Fibroblast of skin of left quadriceps (primary cell): Measurements from ENCODE around the gene CERK.
A peak's percentile ranks its signal among the peaks of the same experiment; 100 is the strongest.

Experiments
- DNase-seq, 2 experiments: peaks; one replicate each; pipeline ENCODE4 v3.0.0-alpha.2; 2013; ENCODE audit warnings: low read depth in 2 of 2

Gene CERK

DNA sequence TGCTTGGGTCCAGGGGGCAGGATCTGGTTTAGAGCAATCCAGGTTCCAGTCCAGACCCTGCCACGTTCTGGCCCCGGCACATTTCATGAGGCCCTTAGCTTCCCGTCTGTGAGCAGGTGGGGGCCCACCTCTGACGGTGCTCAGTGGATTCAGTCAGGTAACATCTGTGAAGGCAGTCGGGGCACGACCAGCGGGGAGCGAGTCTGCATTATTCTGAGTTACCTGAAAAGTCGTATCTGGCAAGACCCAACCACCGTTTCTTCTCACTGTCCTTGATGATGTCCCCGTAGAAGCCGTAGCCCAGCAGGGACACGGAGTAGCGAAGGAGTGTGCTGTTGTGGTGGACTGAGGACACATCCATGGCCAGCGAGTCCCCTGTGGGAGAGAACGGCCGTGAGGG is 39.0 kb downstream of the CERK start:
- no peak for DNase-seq

DNA sequence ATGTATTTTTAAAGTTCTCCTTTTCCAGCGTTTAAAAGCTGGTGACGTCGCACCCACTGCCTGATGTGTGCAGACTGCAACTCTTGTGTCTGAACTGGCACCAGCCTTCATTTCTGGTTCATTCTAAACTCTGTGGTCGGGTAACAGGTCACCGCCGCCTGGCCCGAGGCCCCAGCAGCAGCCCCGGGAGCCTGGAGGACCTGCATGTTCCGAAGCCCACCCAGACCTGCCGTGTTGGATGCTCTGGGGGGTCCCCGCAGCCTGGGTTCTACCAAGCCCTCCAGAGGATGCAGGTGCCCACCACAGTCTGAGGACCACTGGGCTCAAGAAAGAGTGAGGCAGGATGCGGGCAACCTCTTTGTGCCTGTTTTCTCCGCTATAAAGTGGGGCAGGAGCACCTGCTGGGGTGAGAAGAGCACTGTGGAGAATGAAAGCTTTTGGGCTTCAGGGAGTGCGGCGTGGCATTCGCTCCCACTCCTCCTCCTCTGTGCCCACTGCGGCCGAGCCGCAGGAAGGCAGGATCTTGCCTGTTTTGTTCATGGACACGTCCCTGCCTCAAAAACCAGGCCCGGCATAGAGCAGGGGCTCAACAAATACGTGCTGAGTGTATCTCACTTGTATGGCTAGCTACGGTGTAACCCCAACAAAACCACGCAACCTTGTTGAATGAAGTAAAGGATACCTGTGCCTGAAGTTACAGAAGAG is 40.1 kb downstream of the CERK start:
- no peak for DNase-seq

DNA sequence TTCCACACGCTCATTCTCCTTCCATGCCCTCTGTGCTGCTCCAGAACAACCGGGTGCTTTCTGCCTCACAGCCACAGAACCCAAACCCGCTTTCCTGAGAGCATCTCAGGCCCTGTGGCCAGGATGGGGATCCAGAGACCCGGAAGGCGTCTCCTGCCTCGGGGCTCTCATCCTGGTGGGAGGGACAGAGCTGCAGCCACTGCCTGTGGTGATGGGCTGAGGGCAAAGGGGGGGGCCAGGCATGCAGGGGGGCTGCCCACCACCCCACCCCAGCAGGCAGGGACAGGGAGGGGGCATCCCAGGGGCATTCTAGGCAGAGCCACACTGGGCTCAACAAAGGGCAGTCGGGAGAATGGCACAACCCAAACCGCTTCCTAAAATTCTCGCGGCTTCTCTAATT is 41.4 kb downstream of the CERK start:
- DNase-seq = no peak

DNA sequence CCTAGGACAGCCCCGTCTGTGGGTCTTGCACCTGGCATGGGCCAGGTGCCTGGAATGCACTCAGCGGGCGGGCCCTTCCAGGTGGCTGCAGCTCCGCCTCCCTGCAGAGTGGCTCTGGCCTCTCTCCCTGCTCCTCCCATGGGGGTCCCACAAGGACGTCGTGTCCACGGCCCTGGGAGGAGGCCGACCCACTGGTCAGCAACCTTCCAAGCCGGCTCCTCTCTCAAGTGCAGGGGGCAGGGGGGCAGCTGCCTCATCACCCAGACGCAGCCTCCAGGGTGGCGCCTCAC is 41.9 kb downstream of the CERK start:
- DNase-seq = no peak

DNA sequence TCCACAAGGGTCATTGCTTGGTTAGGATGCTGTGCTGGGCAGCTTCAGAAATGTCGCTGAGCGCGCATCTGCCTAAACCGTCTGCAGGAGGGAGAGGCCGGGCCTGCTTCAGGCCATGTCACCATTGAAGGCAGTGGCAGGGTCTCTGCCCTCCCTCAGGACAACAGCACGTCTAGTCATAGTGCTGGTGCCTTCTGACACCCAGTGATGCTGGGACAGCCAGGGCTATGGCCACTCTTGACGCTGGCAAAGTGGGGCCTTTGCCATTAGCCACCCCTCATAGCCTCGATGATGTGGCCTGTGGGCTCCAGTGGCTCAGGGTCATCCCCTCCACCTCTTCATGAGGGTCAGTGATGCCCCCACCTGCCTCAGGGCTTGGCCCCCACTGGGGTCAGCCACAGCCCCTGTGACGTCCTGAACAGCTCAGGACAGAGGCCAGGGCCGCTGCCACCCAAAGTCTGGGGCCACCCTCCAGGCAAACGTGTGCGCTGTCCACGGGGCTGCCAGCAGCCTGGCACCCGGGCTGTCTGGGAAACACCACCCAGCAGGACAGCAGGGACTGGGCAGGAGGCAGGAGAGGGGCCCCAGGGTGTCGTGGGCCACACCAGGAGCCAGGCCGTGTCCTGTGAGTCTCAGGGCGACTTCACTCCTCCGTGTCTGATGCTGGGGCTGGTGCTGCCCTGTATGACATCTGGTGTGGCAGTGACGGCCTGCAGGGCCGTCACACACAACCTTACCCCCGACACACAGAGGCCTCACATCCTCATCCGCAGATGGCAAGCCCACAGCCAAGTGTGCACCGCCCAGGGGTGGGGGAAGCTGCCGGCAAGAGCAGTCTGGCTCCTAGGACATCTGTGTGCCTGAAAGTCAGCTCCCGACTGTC is 42.5 kb downstream of the CERK start:
- DNase-seq = no peak

DNA sequence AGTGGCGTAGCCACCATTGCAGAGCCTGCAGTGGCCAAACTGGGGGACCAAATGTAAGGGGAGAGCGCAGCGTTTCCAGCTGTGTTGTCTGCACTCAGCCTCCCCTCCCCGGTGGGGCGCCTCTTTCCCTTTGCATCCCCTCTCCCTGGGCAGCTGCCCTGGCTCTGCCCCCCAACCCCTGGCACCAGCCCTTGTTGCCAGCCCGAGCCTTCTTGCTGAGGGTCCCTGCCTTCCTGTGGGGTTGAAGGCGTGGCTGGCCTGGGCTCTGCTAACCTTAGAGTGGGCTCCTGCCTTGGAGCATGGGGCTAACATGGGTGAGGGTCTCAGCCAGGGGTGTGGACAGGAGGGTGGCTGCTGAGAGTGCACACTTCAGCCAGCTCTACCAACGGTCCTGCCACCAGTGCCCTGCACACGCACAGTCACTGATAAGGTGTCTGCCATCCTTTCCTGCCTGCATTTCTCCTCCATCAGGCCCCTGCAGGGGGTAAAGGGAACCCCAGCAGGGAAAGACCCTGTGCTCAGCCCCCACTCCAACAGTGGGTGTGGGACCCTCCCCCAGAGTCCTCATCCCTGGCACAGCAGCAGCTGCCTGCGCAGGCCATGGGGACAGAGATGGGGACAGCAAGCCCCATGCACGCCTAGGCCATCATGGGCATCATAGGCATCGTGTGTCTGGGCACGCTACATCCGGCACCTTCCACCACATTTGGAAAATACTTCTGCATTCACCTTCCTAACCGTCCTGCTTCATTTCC is 43.5 kb downstream of the CERK start:
- DNase-seq = no peak

DNA sequence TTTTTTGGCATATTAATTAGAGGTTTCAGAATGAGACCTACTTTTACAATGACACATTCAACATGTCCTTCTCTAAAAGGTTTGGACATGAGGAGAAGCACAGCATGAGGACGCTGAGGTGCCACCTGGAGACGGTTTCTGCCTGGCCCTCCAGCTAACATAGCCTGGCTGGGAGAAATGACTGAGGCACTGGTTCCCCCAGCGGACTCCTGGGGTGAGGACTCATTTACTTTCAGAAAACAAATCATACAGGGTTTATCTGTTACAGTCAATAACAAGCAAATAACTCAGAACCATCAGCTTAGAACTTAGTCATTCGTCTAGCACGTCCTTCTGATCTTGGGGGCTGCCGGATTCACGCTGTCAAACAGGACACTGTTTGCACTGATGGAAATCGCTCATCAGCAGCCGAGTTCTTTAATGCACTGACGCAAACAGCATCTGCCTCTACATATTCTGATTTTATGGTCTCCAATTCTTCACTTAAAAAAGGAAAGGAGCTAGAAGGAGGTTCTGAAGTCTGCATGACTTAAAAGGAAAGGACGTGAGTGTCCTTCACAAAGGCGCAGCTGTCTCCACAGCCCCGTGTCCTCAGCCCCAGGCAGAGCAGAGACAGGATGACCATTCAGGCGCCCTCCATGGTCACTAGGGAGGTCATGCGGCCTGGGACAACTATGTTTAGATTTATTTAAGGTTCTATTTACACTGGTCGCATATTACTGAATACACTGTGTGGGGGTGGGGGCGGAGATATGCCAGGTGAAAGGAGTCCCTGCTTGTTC is 44.2 kb downstream of the CERK start:
- no peak for DNase-seq

DNA sequence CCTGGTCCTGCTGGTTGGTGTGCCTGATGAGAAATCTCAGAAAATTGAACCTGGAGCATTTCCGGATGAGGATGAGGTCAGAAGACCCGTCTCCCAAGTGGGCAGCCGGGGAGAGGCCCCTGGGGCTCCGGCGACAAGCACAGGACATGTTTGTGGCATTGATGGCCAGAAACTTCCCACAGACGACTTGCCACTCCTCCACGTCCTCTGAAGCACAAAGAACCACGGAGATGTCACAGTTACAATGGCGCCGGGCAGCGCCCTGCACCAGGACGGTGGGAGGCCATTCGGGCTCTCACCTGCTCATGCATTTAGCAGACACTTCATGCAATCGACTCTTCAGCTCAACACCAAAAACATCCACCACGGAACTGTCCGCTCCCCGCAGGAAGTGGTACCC is 46.5 kb downstream of the CERK start:
- no peak for DNase-seq

DNA sequence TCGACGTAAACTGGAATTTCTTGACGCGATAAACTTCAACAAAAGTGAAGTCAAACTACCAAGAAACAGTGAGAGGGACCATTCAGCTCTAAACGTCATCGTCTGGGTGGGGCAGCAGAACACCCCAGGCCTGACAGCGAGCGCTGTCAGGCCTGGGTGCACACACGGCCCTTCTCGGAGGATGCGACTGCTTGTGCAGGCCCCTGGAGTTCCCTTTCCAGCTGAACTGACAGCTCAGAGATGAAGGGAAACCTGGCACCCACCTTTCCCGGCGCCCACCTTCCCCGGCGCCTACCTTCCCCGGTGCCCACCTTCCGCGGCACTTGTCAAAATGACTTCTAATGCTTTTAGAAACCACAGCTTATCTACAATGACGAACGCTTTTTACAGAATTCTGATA is 47.9 kb downstream of the CERK start:
- DNase-seq = no peak

DNA sequence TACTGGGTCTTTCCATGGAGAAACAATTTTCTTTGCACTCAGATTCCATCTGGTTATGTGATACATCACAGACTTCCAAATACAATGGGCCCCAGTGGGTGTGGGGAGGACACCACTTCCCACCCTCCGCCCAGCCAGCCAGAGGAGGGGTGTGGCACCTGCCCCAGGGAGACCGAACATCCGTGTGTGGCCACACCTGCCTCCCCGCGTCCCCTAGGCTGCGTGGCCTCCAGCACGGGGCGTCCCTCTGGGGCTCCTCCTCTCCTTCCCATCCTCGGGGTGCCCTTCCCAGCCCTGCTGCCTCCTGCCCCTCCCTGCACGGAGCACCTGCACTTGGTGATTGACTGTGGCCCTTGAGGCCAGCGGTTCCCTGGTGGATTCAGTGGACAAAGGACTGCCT is 49.1 kb downstream of the CERK start:
- DNase-seq = no peak

DNA sequence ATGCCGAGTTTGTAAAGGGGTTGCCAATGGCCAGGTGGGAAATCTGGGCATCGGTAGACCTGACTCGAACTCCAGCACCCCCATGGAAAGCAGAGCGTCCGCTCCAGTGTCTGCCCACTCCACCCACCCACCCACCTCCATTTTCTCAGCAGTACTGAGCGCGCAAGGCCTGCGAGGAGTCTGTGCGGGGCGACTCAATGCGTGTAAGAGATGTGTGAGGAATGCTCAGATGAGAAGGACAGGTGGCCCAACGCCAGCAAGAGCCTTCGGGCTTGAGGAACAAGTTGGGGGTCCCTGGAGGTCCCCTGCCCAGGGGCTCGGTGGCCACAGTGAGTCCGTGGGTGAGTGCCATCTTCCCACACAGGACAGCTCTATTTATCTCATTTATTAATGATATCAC is 50.6 kb downstream of the CERK start:
- DNase-seq = no peak

DNA sequence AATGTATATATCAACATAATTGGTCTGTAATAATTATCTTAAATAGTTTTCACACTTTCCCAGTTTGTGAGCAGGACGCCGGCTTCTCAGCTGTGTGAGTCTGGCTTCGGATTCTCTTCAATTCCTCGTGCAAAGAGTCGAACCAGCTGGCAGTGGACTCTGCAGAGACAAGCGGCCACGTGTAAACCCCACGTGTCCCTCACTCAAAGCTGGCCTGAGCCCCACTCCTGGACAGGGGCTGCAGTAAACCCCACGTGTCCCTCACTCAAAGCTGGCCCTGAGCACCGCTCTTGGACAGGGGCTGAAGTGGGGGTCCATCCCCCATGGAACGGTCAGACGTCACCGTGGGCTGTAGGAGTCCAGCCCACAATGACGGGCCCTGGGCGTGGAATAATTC is 51.0 kb downstream of the CERK start:
- no peak for DNase-seq

DNA sequence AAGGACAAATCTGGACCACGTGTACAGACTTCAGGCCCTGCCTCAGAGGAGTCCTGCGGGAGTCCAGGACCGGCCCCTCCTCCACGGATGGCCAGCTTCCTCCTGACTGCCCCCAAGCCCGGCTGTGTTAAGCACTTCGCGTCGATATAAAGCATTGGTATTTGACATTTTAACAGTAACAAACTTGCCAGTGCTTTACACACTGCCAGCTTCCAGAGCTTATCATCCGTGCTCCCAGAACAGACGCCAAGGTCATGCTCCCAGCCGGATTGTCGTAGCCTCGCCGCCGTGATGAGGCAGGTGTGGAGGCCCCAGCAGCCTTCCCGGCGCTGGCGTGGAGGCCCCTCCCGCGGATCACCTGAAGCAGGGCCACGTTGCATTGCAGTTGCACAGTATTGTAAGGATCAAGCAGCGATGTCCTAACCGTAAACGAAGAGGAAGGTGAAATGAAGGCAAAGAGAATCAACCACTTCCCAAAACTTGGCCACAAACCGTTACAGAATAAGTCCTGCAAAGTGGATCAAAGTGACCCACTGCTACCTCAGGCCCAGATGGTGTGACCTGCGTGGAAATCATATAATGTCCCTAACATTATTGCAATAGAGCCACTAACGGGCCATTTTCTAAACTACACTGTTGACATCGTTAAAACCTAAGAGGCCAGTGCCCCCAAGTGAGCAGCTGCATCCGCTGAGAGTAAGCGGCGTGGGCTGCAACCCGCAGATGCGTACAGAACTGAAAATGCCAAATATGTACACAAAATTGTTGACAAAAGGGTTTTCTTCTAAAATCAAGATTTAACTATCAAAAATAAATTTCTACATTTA is 51.6 kb downstream of the CERK start:
- no peak for DNase-seq

DNA sequence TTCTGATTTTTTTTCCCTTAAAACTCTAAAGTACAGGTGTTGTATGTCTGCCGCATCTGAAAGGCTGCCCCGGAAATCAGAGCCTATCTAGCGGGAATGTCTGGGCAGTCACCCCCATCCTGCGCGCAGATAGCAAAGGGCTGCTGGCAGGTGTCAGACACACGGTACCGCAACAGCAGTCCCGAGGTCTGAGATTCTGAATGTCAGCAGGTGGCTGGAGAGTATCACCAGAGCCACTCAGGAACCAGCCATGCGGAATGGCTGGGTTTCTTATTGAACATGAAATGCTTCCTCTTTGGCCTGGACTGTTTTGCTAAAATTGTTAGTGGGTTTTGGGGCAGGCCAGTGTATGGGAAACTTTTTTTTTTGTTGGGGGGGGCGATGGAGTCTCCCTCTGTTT is 53.3 kb downstream of the CERK start:
- no peak for DNase-seq

DNA sequence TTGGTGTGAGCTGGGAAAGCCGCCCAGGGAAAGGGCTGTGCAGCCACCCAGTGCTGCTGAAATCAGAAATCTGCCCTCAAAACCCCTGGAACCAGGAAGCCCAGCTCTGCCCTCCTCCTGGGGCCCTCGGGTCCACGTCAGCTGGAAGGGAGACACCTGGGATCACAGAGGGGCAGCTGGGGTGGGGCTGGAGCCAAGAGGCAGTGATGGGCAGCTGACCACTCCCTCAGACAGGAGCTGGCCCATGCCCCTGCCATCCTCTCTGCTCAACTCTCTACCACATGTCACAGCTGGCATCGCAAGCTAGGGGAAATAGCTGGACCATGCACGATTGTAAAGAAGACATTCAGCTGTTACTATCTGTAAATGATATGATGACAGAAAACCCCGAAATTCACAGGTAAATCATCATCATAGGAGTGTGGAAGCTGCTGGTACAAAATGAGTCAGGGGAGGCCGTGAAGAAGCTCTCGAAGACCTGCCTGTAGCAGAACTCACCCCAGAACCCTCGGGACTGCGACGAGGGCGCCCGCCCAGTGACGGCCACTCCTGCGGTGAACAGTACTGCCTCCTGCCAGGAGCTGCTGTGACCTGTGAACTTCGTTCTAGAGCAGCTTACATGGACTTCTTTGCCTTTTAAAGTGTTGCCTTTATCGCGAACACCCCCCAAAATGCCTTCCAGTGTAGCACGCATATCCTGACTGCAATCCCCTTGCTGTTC is 55.9 kb downstream of the CERK start:
- DNase-seq = no peak

DNA sequence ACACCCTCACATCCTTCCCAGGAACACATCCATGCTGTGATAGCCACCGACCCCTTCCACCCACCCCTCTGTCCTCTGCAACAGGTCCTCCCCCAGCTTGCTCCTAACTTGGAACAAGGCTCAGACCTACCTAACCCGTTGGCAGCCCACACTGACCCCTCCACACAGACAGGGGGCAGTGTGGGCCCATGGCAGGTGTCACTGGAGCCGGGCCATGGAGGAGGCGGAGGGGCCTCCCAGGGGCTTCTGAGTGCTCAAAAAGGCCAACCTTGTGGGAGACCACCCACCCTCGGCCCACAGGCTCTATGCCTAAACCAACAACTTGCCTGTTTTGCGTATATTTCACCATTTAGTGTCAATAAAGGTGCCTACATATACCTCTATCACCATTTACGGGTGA is 57.0 kb downstream of the CERK start:
- DNase-seq = no peak

DNA sequence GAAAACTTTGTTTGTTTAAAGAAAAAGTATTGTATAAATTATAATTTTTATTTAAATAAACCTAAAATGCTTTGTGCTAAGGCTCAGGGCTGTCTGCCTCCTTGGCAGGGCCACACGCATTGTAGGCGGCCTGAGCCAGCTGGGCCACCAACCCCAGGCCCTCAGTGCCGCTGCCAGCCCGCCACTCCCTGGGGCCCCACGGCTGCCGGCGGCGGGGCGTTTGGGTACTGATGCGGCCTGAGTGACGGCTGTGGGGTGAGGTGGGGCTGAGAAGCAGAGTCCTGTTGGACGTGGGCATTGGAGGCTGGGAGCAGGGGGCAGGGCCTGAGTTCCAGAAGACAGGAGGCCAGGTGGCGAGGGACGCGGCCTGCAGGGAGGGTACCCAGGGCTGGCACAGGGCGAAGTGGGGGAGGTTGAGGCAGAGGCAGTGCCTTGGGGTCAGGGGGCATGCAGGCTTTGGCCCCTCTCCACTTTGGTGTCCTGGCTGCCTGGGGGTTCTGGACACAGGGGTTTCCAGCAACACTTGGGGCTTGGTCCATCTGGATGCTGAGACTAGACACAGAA is 58.3 kb downstream of the CERK start:
- DNase-seq = no peak

DNA sequence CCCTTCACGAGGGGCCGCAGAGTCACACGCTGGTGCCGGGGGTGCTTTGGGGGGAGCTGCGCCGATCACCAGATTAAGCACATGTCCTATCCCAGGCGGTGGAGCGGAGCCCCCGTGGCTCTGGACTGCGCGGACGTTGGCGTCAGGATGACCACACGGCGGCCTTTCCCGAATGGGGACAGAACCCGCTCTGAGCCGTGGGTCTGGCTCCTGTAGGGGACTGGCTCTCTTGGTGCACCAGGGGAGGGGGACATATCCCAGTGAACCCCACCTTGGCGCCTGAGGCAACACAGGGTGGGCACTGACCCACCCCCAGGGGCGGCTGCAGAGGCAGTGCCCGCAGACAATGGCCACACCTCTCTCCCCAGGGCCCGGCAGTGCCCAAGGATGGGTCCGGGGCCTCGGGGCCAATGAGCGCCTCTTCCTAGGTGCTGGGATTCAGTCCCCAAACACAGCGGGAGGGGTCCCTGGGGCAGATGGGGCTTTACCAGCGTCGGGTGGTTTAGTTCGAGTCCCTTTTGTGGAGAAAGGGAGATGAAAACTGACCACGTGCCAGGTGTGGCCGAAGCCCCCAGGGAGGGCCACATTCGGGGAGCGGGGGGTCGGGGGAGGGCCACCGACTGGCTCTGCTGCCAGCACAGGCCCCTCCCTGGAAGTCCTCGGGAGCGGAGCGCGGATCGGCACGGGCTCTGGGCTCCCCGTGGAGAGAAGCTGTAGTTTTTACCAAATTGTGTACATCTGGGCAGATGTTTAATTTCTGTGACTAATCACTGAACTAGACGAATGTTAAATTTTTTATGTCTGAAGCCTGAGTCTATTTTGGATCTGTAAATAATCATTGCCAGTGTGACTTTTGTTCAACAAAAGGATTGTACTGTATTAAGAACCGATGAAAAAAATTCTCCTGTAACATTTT is 59.0 kb downstream of the CERK start:
- peak; percentile 24 to 28 for DNase-seq

DNA sequence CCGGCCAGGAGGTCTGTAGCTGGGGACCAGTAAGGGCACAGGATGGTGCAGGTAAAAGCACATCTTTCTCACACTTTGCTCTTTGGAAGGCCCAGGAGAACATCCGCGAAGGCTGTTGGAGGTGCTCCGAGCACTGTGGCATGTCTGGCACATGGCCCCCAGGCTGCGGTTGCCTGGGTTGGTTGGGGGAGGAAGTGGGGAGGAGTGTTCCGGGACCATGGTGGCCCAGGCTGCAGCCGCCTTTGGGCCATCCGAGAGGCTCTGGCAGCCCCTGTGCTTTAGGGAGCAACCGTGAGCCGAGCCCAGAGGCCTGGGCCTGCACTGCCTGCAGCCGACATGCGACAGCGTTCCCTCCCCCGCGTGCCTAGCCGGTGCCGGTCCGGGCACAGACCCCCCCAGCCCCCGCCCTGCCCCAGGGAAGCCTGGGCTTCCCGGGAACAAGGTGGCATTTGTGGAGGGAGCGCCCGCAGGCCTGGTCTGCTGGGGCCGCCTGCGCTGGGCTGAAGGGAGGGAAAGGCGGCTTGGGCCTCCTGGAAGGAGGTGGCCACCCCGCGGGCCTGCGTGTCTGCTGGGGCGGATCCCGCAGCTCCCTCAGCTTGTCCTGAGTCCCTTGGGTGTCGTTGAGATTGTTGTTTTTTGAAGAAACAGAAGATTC is 59.9 kb downstream of the CERK start:
- no peak for DNase-seq
